HG03135 (cell line): ENCODE results near the gene DDX6.
"Not testable (repeated sequence)": the region's sequence is repeated elsewhere in the genome, so short reads cannot be mapped to it uniquely, and the experiment has no call there.

Experiments
- ATAC-seq: cut with Tn5 transposase; IDR thresholded peaks from one replicate; pipeline ENCODE4 v1.9.1; 2021; ENCODE audit warnings: mild to moderate bottlenecking, moderate library complexity; ENCODE audit not compliant: unreplicated experiment

Gene DDX6

GRCh38 chr11:118748056-118748455 is 42.9 kb downstream of the DDX6 start:
- no peak for ATAC-seq

DNA sequence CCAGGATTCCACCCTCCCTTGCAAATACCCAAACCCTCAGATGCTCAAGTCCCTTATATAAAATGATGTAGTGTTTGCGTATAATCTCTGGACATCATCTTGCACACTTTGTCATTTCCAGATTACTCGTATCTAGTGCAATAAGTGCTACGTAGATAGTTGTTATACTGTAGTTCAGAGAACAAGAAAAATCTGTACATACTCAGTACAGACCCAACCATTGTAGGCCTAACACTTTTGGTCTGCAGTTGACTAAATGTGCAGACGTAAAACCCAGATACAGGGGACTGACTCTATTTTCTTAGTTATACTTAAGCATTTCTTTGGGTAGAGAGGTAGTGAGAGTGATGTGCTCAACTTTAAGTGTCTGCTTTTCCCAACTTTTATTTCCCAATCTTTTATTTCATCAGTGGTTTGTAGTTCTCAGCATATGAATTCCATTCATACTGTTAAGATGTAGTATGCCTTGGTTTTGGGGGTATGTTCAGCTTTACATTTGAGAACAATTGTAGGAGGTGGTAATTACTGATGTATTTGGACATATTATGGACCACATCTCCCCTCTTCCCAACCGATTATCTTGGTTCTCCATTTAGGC is 43.9 kb downstream of the DDX6 start:
- no peak for ATAC-seq

GRCh38 chr11:118744046-118744445 is 46.9 kb downstream of the DDX6 start:
- ATAC-seq, result no peak

GRCh38 chr11:118742304-118742703 is 48.7 kb downstream of the DDX6 start:
- ATAC-seq, result no peak

DNA sequence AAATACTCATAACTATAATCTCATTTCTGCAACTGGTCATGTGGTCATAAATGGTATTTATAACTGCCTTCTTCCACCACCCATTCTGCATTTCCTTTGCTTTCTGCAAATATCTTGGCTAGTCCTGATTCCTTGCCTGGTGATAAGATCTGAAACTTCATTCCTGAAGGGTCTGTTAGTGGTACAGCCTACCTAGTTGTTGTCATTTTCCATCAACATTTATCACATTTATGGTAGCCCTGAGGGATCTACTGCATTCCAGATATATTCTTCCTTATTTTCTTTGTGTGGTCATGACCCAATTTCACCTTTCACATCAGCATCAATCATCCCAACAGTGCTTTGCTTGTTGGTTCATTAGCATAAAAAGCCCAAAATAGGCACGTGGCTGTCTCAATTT is 50.1 kb downstream of the DDX6 start:
- ATAC-seq, result no peak

DNA sequence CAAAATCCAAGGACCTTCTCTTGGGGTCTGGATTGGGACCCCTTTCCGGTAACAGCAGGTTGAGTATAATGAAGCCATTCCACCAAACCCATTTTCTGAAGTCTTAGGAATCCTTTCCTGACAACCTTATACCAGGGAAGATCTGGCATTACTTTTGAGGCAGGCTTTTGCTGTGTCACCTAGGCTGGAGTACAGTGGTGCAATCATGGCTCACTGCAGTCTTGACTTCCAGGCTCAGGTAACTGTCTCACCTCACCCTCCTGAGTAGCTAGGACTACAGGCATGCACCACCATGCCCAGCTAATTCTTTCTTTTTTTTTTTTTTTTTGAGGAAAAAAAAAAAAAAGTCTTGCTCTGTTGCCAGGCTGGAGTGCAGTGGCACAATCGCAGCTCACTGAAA is 55.8 kb downstream of the DDX6 start:
- ATAC-seq, result no peak

DNA sequence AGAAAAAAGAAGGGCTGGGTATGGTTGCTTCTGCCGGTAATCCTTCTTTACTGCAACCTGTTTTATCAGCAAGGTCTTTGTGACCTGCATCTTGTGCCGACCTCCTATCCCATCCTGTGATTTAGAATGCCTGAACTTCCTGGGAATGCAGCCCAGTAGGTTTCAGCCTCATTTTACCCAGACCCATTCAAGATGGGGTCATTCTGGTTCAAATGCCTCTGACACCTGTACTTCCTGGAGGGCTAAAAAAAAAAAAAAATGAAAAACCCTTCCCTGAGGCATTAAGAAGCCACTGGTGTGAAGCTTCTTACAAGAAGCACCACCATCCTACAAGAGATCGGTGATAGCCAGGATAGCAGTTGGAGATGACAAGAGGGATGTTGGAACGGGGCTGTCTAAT is 56.9 kb downstream of the DDX6 start:
- no peak for ATAC-seq

GRCh38 chr11:118729753-118730152 is 61.2 kb downstream of the DDX6 start:
- not testable (repeated sequence) for ATAC-seq

GRCh38 chr11:118728112-118728511 is 62.9 kb downstream of the DDX6 start:
- ATAC-seq, result not testable (repeated sequence)

- ATAC-seq, result not testable (repeated sequence)
These were observed 63.3 kb downstream of the DDX6 start for GRCh38 chr11:118727721-118728066.

- not testable (repeated sequence) for ATAC-seq
These were observed 63.8 kb downstream of the DDX6 start for GRCh38 chr11:118727001-118727720.

- not testable (repeated sequence) for ATAC-seq
These were observed 69.4 kb downstream of the DDX6 start for GRCh38 chr11:118721478-118722015.

- ATAC-seq, result not testable (repeated sequence)
These were observed 70.2 kb downstream of the DDX6 start for GRCh38 chr11:118720740-118721139.

DNA sequence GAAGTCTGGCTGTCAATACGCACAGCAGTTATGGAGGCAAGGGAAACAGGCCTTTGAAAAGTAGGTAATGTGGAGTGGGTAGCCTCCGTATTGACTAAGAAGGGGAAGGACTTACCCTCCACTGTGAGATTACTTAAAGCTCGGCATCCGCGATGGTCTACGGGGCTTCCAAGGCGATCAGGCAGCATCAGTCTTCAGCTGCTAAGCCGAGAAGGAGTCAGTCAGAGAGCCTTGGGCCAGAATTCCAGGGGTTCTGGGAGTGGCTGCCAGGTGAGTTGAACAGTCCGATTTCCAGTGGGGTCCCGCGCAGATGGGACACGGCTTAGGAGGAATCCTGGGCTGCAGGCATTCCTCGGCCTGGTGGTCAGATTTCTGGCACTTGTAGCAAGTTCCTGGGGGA is 70.9 kb downstream of the DDX6 start:
- ATAC-seq, result not testable (repeated sequence)

- not testable (repeated sequence) for ATAC-seq
These were observed 72.4 kb downstream of the DDX6 start for GRCh38 chr11:118718562-118718961.

- not testable (repeated sequence) for ATAC-seq
These were observed 73.2 kb downstream of the DDX6 start for GRCh38 chr11:118717733-118718132.

- ATAC-seq, result not testable (repeated sequence)
These were observed 73.7 kb downstream of the DDX6 start for GRCh38 chr11:118717221-118717620.

DNA sequence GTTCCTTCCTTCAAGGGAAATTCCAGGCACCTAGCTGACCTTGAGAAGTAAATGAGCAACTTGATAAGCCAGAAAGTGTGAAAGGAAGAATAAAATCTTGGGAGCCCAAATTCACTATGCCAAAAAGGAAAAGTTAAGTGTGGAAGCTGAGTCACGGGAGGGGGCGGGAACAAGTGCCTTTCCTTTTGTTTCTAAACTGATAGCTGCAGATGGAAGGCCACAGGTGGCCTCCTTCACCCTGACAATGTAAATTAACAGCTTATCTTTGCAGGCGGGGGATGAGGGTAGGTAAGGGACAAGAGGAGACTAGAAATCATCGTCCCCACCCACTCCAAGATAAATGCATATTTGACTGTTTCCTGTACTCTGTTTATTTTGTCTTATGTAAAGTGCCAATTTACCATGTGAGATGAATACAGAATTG is 75.1 kb downstream of the DDX6 start:
- ATAC-seq, result no peak

DNA sequence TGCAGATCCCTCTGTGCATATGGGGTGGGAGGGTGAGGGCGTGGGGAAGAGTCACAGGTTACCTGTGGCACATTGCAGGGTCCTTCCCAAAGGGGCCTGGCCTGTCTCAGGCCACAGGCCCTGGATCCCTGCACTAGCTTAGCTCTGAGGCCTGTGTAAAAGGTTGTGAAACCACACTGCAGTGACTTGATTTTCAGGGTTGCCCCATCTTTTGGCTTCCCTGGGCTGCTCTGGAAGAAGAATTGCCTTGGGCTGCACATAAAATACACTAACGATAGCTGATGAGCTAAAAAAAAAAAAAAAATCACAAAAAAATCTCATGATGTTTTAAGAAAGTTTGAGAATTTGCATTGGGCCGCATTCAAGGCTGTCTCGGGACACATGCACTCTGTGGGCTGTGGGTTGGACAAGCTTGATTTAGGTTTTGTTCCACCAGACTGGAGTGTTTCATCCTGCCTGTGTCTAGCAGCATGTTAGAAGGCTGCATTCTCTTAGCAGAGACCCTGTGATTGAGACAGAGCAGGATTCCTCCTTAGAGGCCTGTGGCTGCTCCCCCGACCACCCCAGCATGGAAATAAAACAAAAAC is 75.6 kb downstream of the DDX6 start:
- ATAC-seq, result no peak

DNA sequence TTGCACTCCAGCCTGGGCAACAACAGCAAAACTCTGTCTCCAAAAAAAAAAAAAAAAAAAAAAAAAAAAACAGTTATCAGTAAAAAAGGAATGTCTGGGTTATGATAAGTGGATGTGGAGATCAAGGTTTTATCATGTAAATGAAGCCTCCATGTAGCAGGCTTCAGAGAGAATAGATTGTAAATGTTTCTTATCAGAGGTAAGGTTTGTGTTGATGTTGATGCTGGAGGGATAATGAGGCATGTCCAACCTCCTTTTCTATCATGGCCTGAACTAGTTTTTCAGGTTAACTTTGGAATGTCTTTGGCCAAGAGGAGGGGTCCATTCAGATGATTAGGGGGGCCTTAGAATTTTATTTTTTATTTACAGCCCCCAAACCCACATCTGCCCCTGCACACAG is 76.1 kb downstream of the DDX6 start:
- no peak for ATAC-seq

- ATAC-seq, result not testable (repeated sequence)
These were observed 76.5 kb downstream of the DDX6 start for GRCh38 chr11:118714416-118714815.

- no peak for ATAC-seq
These were observed 82.7 kb downstream of the DDX6 start for GRCh38 chr11:118708296-118708695.
